HG03342 (cell line): ENCODE measurements around the gene KLF1.
"Not testable (repeated sequence)": the region's sequence is repeated elsewhere in the genome, so short reads cannot be mapped to it uniquely, and the experiment has no call there.

Experiments used
- ATAC-seq: cut with Tn5 transposase; IDR thresholded peaks from one replicate; pipeline ENCODE4 v1.9.1; 2021; ENCODE audit warnings: mild to moderate bottlenecking, moderate library complexity; ENCODE audit not compliant: unreplicated experiment

KLF1 gene

DNA sequence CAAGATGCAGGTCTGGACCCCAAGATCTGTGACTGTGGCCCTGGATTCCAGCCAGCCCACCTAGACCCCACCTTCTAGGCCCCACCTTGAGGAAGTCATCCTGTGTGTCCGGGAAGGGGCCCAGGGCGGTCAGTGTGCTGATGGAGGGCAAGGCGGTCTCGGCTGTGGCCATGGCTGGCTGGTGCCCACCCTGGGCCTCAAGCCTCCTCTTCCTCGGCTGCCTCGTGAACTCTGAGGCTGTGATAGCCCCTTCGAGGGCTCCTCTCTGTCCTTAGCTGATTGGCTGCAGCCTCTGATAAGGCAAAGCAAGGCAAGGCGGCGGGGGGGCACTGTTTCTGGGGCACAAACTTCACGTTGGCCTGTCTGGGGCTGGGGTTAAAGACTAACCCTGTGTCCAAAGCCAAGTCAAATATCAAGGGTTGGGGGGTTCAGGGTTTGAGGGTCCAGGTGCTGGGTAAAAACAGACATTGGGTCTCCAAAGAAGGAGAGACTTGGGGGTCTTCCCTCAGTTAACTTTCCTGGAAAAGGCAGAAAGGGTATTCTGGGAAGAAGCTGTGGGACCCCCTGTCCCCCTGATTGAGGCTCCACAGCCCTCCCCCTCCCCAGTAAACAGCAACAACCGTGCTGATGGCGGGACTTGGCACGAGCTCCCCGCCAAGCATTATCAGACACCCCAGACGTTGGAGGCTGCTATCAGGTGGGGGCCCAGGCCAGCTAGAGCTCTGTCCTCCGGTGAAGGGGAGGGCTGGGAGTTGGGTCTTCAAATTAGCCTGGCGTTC lies at the start of gene KLF1:
Gene KLF1 (minus strand): TSS at position 233 of the 779 bp plus-strand sequence. CDS start 61 bp downstream, at position 172.
- no peak for ATAC-seq

DNA sequence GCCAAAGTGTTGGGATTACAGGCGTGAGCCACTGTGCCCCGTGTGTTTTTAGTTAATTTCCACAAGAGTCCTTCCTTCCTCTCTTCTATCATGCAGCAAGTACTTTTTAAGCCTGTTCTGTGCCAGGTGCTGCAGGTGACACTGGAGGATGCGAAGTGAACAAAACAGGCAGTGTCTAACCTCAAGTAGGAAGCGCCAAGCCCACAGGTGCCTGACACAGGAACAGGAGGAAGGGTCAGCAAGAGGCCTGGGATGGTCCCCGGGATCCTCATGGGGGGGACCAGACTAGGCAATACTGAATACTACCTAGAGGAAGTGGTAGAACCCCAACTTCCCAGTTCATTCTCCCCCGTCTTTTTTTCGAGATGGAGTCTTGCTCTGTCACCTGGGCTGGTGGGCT lies 49.6 kb upstream of the KLF1 start:
- ATAC-seq = no peak

GRCh38 chr19:12935071-12935470 lies 48.1 kb upstream of the KLF1 start:
- ATAC-seq = no peak

DNA sequence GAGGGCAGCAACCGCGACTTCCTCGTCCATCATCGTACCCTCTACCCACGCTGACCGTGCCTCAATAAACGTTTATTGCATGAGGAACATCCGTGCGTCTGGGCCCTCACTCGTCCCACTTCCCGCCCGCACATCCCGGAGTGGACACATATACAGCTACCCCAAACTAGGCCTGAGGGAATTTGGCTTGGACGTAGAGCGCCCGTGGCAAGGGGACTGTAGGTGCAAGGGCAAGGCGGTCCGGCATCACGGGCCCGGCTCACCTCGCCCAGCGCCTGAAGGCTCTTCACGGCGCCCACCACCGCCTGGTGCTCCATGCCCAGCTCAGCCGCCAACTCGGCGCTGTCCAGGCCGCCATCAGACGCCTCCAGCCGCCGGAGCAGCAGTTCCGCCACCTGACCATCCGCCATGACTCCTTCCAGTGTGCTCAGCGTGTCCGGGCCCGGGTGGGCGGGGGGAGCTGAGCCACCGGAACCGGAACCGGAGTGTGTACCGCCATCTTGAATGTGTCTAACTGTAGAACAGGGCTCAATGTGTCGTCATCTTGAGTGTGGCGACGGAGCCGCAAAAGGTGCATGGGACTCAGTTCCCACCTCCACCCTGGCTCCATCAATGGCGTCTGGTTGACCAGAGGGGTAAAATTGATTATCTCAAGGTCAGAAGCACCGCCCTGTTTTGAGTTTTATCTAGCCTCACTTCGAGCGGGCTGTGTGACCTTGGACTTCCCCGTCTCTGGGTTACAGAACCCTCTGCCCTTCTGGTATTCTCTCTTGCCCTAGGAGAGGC lies 46.5 kb upstream of the KLF1 start, which contains the start of gene FARSA:
Gene FARSA (minus strand): TSS at position 425 of the 786 bp plus-strand sequence. CDS start 15 bp downstream, at position 410.
- peak; percentile 26 for ATAC-seq

GRCh38 chr19:12932392-12933286 lies 45.6 kb upstream of the KLF1 start:
- ATAC-seq = no peak

DNA sequence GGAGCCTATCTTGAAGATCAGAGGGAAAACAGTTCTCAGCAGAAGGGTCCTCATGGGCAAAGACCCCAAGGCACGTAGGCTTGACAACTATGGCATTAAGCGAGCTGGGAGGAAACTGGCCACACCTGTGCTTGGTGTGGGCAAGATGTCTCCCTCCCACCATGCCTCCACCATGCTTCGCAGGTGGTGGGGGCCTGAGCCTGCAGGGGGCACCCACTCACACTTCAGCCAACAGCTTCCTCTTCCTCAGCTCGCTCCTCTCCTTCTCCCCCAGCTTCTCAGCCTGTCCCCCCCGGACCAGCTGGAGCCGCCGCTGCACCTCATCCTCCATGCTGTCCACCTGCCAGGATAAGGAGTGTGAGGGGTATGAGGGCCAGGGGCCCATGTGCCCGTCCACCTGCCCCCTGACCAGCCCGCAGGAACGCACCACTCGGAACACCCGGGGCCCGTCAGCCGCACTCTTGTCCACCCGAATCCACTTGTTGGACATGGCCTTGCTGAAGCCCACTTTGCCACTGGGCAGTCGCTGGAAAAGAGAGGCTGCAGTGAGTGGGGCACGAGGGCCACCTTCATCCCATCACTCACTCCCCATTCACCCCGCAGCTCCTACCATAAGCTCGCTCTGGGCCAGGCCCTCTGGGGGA lies 43.1 kb upstream of the KLF1 start:
- ATAC-seq = no peak

DNA sequence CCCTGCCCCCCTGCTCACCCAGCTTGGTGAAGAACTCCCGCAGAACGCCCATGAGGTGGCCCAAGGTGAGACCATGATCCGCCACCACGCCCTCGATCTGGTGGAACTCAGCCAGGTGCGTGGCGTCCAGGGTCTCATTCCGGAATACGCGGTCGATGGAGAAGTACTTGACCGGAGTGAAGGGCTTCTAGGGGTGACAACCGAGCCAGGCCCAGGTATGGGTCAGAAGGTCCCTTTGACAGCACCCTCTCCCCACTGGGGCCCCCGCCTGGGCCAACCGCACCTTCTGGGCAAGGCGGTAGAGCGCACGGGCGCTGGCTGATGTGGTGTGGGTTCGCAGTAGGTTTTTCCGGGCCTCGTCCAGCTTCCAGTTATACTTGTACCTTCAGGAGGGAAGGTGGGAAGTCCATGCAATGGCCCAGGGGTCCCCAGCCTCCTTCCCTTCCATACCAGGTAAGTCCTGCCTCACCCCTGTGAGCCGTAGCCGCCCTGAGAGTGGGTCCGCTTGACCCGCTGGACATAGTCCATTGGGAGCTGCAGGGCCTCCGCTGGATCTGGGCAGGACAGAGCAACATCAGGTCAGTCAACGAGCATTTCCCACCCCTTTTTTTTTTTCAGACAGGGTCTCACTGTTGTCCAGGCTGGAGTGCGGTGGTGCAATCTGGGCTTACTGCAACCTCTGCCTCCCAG lies 37.8 kb upstream of the KLF1 start:
- no peak for ATAC-seq

DNA sequence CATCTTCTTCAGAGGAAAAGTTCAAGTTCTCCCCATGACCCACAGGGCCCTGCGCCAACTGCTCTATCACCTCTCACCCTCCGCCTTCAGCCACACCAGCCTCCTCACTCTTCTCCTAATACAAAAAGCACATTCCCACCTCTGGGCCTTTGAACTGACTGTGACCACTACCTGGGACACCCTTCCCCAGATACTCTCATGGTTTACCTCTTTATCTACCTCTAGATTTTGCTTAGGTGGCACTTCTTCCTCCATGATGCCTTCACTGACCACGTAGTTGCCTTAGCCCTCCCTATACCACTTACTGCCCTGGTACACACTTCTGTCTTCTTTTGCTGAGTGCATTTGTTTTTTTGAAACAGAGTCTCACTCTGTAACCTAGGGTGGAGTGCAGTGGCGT lies 36.0 kb upstream of the KLF1 start:
- ATAC-seq = no peak

DNA sequence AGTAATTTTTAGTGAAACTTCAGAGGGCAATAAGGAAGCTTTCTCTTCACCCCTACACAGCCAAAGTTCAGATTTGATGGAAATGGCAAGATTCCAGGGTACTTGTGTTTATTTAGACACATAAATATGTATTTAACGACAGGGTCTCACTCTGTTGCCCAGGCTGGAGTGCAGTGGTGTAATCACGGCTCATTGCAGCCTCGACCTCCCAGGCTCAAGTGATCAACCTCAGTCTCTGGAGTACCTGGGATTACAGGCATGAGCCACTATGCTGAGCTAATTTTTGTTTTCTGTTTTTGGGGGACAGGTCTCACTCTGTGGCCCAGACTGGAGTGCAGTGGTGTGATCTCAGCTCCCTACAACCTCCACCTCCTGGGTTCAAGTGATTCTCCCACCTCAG lies 34.0 kb upstream of the KLF1 start:
- ATAC-seq = no peak

GRCh38 chr19:12918253-12918652 lies 31.3 kb upstream of the KLF1 start:
- ATAC-seq = no peak

- ATAC-seq = not testable (repeated sequence)
Observed at GRCh38 chr19:12915860-12916259, 28.9 kb upstream of the KLF1 start.

DNA sequence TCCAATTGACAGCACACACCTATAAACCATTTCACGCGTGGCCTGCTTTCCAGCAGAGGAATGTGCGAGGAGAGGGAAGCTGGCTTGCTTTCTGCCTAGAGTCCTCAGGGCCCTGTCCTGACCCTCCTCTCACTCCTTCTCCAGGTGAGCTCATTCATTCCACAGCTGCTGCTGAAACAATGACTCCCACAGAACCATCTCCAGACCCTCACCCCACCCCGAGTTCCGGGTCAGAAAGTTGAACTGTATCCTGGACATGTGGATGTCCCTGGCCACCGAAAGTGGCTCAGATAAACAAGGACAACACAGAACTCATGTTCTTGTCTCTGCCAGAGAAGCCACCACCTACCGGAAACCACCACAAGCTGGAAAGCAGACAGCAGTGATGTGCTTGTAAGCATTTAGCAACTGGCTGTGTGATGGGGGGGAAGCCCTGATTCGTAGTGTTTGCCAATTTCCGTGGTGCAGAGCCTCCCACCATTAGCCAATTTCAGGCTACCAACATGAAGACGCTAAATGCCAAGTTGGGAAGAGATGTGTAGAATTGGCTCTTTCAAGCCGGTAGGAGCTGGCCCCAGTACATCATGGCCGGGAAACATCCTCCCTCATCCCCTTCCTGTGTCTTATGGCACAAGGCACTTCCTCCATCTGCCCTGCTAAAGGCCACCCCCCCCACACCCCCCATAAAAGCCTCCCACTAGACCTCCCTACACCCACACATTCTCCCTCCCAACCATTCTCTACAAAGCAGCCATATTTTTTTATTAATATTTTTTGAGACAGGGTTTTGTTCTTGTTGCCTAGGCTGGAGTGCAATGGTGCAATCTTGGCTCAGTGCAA lies 27.1 kb upstream of the KLF1 start:
- no peak for ATAC-seq

DNA sequence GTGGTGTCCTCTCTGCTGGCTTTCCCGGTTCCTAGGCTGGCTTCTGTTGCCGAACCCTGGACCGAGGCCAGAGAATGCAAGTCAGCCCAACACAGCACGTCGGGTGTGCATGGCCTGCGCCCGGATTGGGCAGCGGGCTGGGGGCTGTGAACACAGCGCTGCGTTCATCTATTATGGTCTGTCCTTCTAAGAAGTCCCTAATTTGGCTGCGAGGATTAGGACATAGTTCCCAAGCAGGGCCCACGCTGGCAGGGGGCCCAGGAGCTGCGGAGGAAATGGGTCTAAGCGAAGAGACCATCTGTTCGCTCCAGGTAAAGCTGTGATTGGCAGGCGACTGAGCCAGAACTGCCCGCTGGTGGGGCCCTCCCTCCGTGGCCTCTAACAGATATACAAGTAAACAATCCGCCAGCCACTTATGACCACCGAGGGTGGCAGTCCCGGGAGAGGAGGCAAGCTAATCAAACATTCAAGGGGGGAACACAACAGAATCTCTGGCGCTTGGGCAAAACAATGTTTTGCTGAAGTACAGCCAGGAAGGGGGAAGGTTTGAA lies 26.1 kb upstream of the KLF1 start:
- no peak for ATAC-seq

DNA sequence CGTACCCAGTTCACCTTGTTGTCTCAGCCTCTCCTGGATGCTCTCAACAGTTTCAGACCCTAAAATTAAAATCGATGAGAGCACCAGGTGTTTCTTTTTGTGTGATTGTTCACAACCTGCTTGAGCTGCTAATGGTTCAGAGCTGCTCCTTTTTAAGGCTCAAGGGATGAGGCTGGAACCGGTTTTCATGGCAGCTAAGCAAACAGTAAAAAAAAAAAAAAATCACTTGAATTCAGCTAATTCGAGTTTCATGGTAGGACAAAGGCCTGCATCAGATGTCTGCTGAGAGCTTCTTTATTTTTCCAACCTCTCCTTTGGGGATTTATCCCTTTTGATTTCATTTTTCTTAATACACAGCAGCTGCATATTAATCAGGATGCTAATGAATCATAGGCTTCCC lies 25.6 kb upstream of the KLF1 start:
- no peak for ATAC-seq

- ATAC-seq = no peak
Observed at GRCh38 chr19:12907166-12907565, 20.2 kb upstream of the KLF1 start.

DNA sequence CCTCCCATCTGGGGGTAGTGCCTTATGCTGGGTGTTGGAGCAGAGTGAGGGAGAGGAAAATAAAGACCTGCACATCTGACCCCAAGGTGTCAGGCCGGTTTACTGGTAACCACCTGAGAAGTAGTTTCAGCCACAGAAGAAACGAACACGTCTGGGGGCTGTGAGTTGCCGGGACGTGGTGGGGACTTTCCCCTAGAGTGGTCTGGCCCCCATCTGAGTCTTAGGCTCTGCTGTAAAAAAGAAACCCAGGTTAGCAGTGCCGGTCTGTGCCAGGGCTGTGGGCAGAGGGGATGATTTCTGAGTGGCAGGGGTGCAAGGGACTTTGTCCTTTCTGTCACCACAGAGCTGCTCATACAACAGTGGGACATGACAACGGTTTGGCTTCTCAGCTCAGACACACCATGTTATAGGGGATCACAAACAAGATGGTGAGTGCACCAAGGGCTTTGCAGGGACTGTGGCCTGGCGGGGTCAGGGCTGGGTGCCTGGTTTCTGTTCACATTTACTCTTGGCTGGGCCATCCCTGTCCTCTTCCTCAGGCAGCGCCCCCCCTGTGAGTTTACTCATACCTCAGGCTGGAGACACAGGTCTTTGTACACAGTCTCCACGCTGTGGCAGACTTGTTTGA lies 13.0 kb upstream of the KLF1 start:
- peak; percentile 76 for ATAC-seq

- ATAC-seq = no peak
Observed at GRCh38 chr19:12896460-12896859, 9.5 kb upstream of the KLF1 start.

DNA sequence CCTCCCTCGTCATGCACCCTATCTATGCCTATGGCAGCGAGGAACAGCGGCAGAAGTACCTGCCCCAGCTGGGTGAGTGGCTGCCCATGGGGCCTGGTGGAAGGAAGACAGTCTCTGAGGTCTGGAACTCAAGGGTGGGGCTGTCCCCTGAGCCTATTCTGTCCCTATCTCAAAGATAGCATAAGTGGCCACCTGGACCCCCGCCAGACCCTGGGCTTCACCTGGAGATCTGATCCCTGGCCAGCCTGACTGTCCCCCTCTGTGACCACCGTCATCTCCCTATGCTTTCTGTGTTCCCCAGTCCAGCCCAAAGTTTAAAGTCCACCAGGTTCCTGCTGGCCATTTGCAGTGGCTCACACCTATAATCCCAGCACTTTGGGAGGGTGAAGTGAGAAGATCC lies 6.6 kb upstream of the KLF1 start:
- no peak for ATAC-seq
